Erythroblast (primary cell): ENCODE results near the gene SIGLEC9.

Experiments
- GATA1 ChIP-seq: IDR thresholded peaks from 2 replicates; pipeline ENCODE4 v1.6.1; 2011; ENCODE audit warnings: low read depth, mild to moderate bottlenecking, control low read depth, low read length, moderate library complexity
- POLR2A ChIP-seq: IDR thresholded peaks from 2 replicates; pipeline ENCODE4 v1.6.1; 2011; ENCODE audit warnings: mild to moderate bottlenecking, low read length

GRCh38 chr19:51119611-51120010 is 5.1 kb upstream of the SIGLEC9 start:
- no peak for TF ChIP-seq POLR2A
- TF ChIP-seq GATA1 = no peak
